HepG2 (cell line): Measurements from ENCODE around the gene CAPN11. TPM values are rescaled to one million over a fixed set of nuclear protein-coding genes. Genes with fewer than 3 reads are reported as not detected.

Experiments used
- CCAR2 ChIP-seq: fragments of 200-400 bp; formaldehyde crosslinking; optimal IDR thresholded peaks from 2 replicates; pipeline ENCODE3; 2018; ENCODE audit warnings: low read depth, mild to moderate bottlenecking, low read length, moderate library complexity
- CHCHD3 ChIP-seq: sonication (generic); formaldehyde crosslinking; IDR thresholded peaks from 2 replicates; pipeline ENCODE4 v1.8.0; 2022; ENCODE audit warnings: mild to moderate bottlenecking, missing genetic modification reagents, moderate library complexity
- FOXM1 ChIP-seq: sonication (generic); formaldehyde crosslinking; IDR thresholded peaks from 2 replicates; pipeline ENCODE4 v1.5.0; 2020; ENCODE audit warnings: missing genetic modification reagents
- GLI4 ChIP-seq: sonication (generic); formaldehyde crosslinking; IDR thresholded peaks from 2 replicates; pipeline ENCODE4 v1.5.1; 2020; ENCODE audit warnings: missing genetic modification reagents, mild to moderate bottlenecking, moderate library complexity, borderline replicate concordance
- HNRNPH1 ChIP-seq: fragments of 200-400 bp; formaldehyde crosslinking; optimal IDR thresholded peaks from 2 replicates; pipeline ENCODE3; 2017; ENCODE audit warnings: mild to moderate bottlenecking, low read depth, low read length
- KAT8 ChIP-seq: IDR thresholded peaks from 2 replicates; pipeline ENCODE4 v1.6.1; 2016; ENCODE audit warnings: missing genetic modification reagents, missing compliant biosample characterization
- KMT2A ChIP-seq: sonication (generic); formaldehyde crosslinking; IDR thresholded peaks from 2 replicates; pipeline ENCODE4 v1.4.0; 2020; ENCODE audit warnings: missing genetic modification reagents
- MAF1 ChIP-seq: sonication (generic); formaldehyde crosslinking; IDR thresholded peaks from 2 replicates; pipeline ENCODE4 v1.5.0; 2020; ENCODE audit warnings: missing genetic modification reagents, borderline replicate concordance
- MAFK ChIP-seq, 2 experiments: IDR thresholded peaks in 1 of 2; conservative IDR thresholded peaks in 1 of 2; 2 replicates each; pipeline ENCODE4 v1.6.1; 2011; ENCODE audit warnings: improper control_type of control experiment in 2 of 2, low read length in 2 of 2
- MYC ChIP-seq: sonication (generic); formaldehyde crosslinking; IDR thresholded peaks from 2 replicates; pipeline ENCODE4 v1.9.0; 2021; ENCODE audit warnings: missing genetic modification reagents, borderline replicate concordance
- ZBTB38 ChIP-seq: sonication (generic); formaldehyde crosslinking; IDR thresholded peaks from 2 replicates; pipeline ENCODE4 v1.5.1; 2020; ENCODE audit warnings: mild to moderate bottlenecking, missing genetic modification reagents
- ZNF143 ChIP-seq: sonication (generic); formaldehyde crosslinking; IDR thresholded peaks from 2 replicates; pipeline ENCODE4 v1.4.0; 2020; ENCODE audit warnings: missing genetic modification reagents
- ZNF354B ChIP-seq: sonication (generic); formaldehyde crosslinking; IDR thresholded peaks from 2 replicates; pipeline ENCODE4 v1.8.0; 2022; ENCODE audit warnings: mild to moderate bottlenecking, missing genetic modification reagents
- ZNF468 ChIP-seq: sonication (generic); formaldehyde crosslinking; IDR thresholded peaks from 2 replicates; pipeline ENCODE4 v1.8.0; 2022; ENCODE audit warnings: mild to moderate bottlenecking, moderate library complexity, missing genetic modification reagents
- ZNF605 ChIP-seq: sonication (generic); formaldehyde crosslinking; IDR thresholded peaks from 2 replicates; pipeline ENCODE4 v1.8.0; 2022; ENCODE audit warnings: mild to moderate bottlenecking, missing genetic modification reagents
- ZNF674 ChIP-seq: sonication (generic); formaldehyde crosslinking; IDR thresholded peaks from 2 replicates; pipeline ENCODE4 v1.5.0; 2020; ENCODE audit warnings: low read depth, mild to moderate bottlenecking, missing genetic modification reagents
- ZNF773 ChIP-seq: sonication (generic); formaldehyde crosslinking; IDR thresholded peaks from 2 replicates; pipeline ENCODE4 v1.4.0; 2020; ENCODE audit warnings: missing genetic modification reagents, borderline replicate concordance
- polyA plus RNA-seq, 8 experiments: library from polyadenylated mRNA; depleted of rRNA in 3 of 8; stranded (reverse) in 7 of 8; unstranded in 1 of 8; fragments of >200 nt; fragmentation: Illumina TruSeq in 4 of 8; extraction: Trizol in 4 of 8; gene quantifications; 2 replicates each; pipeline versions ENCODE4 v1.2.1 to v1.2.3, GENCODE V29; 2011 to 2016; ENCODE audit warnings: low read depth in 4 of 8, missing spikeins in 1 of 8, mixed read lengths in 1 of 8; ENCODE audit not compliant: insufficient read depth in 1 of 8
- total RNA-seq, 5 experiments: library from RNA; depleted of rRNA; stranded (reverse); fragments of >200 nt; fragmentation: Illumina TruSeq; extraction: Trizol; gene quantifications; 2 replicates each; pipeline ENCODE4 v1.2.3, GENCODE V29; 2016; ENCODE audit warnings: low read depth in 1 of 5
- TF ChIP-seq, protein P1 (sequence below): sonication (generic); formaldehyde crosslinking; conservative IDR thresholded peaks from 2 replicates; pipeline ENCODE4 v1.8.0; 2022; ENCODE audit warnings: missing genetic modification reagents
- TF ChIP-seq, protein P2 (sequence below): IDR thresholded peaks from 2 replicates; pipeline ENCODE4 v1.6.1; 2016; ENCODE audit warnings: mild to moderate bottlenecking, missing biosample characterization, missing genetic modification reagents
- TF ChIP-seq, protein P3 (sequence below): sonication (generic); formaldehyde crosslinking; IDR thresholded peaks from 2 replicates; pipeline ENCODE4 v1.5.1; 2020; ENCODE audit warnings: missing genetic modification reagents, mild to moderate bottlenecking, borderline replicate concordance
- TF ChIP-seq, protein P4 (sequence below): sonication (generic); formaldehyde crosslinking; IDR thresholded peaks from 2 replicates; pipeline ENCODE4 v1.5.0; 2020; ENCODE audit warnings: missing genetic modification reagents, mild to moderate bottlenecking, borderline replicate concordance
- TF ChIP-seq, protein P5 (sequence below): sonication (generic); formaldehyde crosslinking; IDR thresholded peaks from 2 replicates; pipeline ENCODE4 v1.5.1; 2020; ENCODE audit warnings: missing genetic modification reagents, mild to moderate bottlenecking, borderline replicate concordance
- TF ChIP-seq, protein P6 (sequence below): IDR thresholded peaks from 2 replicates; pipeline ENCODE4 v1.6.1; 2018; ENCODE audit warnings: missing genetic modification reagents

CAPN11 gene
- total and polyA plus RNA-seq, 2 of the 13 experiments (the other 11 are each of a cell fraction or from before 2014, with no cell fraction given), result 0.07 to 0.11 TPM

DNA sequence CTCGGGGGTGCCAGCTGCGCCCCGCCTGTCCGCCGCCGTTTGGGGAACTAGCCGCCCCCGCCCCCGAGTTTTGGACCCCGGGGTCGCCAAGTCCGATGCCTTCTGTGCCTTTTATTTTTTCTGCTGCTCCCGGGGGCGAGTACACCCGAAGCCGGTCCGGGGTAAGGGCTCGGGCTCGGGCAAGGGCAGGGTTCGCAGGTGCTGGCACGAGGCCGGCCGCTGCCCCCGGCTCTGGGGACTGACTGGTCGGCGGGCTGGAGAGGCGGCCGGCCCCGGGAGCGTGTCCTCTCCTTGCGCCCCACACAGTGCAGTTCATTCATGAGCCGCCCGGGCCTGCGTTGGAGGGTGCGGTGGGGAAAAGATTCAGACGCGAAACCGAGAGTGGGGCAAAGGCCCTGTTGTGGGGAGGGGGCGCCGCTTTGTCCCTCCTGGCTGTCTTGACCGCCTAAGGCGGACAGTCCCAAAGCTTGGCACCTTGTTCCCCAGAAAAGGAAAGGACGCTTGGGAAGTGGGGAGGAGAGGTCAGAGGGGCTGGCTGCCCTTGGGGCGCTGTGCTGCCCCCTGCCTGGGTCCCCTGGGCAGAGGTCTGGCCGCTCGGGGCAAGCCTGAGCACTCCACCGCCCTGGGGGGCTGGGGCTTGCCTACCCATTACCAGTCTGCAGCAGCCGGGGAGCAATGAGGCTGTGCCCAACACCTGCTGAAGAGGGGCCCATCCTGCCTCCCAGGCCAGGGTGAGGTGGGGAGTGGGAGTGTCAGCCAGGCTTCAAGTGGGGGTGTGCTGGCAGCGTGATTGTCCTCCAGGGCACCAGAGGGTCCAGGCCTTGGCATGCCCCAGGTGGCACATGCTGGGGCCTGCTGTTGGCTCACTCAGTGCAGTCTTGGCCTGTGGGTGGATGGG, 30.4 kb upstream of the CAPN11 start (continued):
- TF ChIP-seq, protein P1, sequence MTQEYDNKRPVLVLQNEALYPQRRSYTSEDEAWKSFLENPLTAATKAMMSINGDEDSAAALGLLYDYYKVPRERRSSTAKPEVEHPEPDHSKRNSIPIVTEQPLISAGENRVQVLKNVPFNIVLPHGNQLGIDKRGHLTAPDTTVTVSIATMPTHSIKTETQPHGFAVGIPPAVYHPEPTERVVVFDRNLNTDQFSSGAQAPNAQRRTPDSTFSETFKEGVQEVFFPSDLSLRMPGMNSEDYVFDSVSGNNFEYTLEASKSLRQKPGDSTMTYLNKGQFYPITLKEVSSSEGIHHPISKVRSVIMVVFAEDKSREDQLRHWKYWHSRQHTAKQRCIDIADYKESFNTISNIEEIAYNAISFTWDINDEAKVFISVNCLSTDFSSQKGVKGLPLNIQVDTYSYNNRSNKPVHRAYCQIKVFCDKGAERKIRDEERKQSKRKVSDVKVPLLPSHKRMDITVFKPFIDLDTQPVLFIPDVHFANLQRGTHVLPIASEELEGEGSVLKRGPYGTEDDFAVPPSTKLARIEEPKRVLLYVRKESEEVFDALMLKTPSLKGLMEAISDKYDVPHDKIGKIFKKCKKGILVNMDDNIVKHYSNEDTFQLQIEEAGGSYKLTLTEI (CRISPR knock-in tag), result no peak
- TF ChIP-seq CCAR2 (no peak), MYC (CRISPR knock-in tag) (peak; percentile 63; the same call in 1 of the 2 replicates), ZNF773 (CRISPR knock-in tag) (no peak), MAF1 (CRISPR knock-in tag) (0 out of 2 replicates have a peak, but pooled peaks have one; percentile 62), MAFK (conservative IDR thresholded peaks at IDR 0.05 in 1 of 2, IDR thresholded peaks at IDR 0.05 in 1 of 2; ENCODE audit: low read length in 2 of 2) (no peak), ZNF468 (CRISPR knock-in tag) (peak; percentile 25; the same call in 1 of the 2 replicates), ZNF354B (CRISPR knock-in tag) (no peak), KMT2A (CRISPR knock-in tag) (no peak), ZNF674 (CRISPR knock-in tag) (no peak), ZNF605 (CRISPR knock-in tag) (peak; percentile 97), KAT8 (CRISPR knock-in tag) (0 out of 2 replicates have a peak, but pooled peaks have one; percentile 25), FOXM1 (CRISPR knock-in tag) (no peak), HNRNPH1 (no peak), ZBTB38 (CRISPR knock-in tag) (peak; percentile 22; the same call in 1 of the 2 replicates), ZNF143 (CRISPR knock-in tag) (no peak), CHCHD3 (peak; percentile 56; the same call in 1 of the 2 replicates), GLI4 (CRISPR knock-in tag) (no peak; the same call in 1 of the 2 replicates)
- TF ChIP-seq, protein P2, sequence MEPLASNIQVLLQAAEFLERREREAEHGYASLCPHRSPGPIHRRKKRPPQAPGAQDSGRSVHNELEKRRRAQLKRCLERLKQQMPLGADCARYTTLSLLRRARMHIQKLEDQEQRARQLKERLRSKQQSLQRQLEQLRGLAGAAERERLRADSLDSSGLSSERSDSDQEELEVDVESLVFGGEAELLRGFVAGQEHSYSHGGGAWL, result no peak; the same call in 1 of the 2 replicates
- TF ChIP-seq, protein P3, sequence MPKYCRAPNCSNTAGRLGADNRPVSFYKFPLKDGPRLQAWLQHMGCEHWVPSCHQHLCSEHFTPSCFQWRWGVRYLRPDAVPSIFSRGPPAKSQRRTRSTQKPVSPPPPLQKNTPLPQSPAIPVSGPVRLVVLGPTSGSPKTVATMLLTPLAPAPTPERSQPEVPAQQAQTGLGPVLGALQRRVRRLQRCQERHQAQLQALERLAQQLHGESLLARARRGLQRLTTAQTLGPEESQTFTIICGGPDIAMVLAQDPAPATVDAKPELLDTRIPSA (CRISPR knock-in tag), result peak; percentile 65; the same call in 1 of the 2 replicates
- TF ChIP-seq, protein P4, sequence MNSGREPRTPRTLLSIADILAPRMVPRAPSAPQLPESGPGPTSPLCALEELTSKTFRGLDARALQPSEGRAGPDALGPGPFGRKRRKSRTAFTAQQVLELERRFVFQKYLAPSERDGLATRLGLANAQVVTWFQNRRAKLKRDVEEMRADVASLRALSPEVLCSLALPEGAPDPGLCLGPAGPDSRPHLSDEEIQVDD (CRISPR knock-in tag), result no peak
- TF ChIP-seq, protein P5, sequence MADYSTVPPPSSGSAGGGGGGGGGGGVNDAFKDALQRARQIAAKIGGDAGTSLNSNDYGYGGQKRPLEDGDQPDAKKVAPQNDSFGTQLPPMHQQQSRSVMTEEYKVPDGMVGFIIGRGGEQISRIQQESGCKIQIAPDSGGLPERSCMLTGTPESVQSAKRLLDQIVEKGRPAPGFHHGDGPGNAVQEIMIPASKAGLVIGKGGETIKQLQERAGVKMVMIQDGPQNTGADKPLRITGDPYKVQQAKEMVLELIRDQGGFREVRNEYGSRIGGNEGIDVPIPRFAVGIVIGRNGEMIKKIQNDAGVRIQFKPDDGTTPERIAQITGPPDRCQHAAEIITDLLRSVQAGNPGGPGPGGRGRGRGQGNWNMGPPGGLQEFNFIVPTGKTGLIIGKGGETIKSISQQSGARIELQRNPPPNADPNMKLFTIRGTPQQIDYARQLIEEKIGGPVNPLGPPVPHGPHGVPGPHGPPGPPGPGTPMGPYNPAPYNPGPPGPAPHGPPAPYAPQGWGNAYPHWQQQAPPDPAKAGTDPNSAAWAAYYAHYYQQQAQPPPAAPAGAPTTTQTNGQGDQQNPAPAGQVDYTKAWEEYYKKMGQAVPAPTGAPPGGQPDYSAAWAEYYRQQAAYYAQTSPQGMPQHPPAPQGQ (CRISPR knock-in tag), result no peak
- TF ChIP-seq, protein P6, sequence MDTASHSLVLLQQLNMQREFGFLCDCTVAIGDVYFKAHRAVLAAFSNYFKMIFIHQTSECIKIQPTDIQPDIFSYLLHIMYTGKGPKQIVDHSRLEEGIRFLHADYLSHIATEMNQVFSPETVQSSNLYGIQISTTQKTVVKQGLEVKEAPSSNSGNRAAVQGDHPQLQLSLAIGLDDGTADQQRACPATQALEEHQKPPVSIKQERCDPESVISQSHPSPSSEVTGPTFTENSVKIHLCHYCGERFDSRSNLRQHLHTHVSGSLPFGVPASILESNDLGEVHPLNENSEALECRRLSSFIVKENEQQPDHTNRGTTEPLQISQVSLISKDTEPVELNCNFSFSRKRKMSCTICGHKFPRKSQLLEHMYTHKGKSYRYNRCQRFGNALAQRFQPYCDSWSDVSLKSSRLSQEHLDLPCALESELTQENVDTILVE (CRISPR knock-in tag), result no peak
